Psoas muscle (tissue), 8 donors: ENCODE results near the gene CCNJ. TPM values are rescaled to one million over a fixed set of nuclear protein-coding genes. Genes with fewer than 3 reads are reported as not detected.

Experiments used
- ATAC-seq, 4 donors: fragments of 200-7000 bp; cut with Tn5 transposase; one replicate each; pipeline ENCODE4 v1.9.1; 2020; ENCODE audit warnings: moderate library complexity in 3 of 4, mild to moderate bottlenecking in 2 of 4
- DNase-seq, 2 donors: peaks; one replicate each; pipeline ENCODE4 v3.0.0-alpha.2; 2020
- H3K27ac ChIP-seq: fragments of 200-600 bp; one replicate; pipeline ENCODE4 v1.8.0; 2022
- H3K27me3 ChIP-seq, 3 donors: fragments of 200-600 bp in 1 of 3; one replicate each; pipeline versions ENCODE4 v1.6.1 to v1.8.0; 2013 to 2022; ENCODE audit warnings: low read length in 2 of 3, mild to moderate bottlenecking in 2 of 3, moderate library complexity in 1 of 3; ENCODE audit not compliant: insufficient read depth in 3 of 3
- H3K36me3 ChIP-seq, 2 donors: fragments of 200-600 bp in 1 of 2; one replicate each; pipeline versions ENCODE4 v1.6.1 to v1.8.0; 2013 to 2022; ENCODE audit warnings: low read depth in 1 of 2, mild to moderate bottlenecking in 1 of 2, moderate library complexity in 1 of 2; ENCODE audit not compliant: insufficient read depth in 1 of 2
- H3K4me1 ChIP-seq: fragments of 200-600 bp; one replicate; pipeline ENCODE4 v1.8.0; 2022
- H3K4me3 ChIP-seq: fragments of 200-600 bp; one replicate; pipeline ENCODE4 v1.8.0; 2022; ENCODE audit warnings: mild to moderate bottlenecking
- H3K9me3 ChIP-seq: fragments of 200-600 bp; one replicate; pipeline ENCODE4 v1.8.0; 2022
- WGBS, 3 donors: extraction: QIAGEN DNeasy Blood & Tissue Kit; methylation state at CpG; one replicate each; pipeline versions ENCODE4 v1.1.6 to v1.1.7; 2013; 5-methylcytosine and 5-hydroxymethylcytosine counted together
- intact Hi-C, 2 donors: fragments of 100-400 bp; cut with DNase I; formaldehyde crosslinking; loops; one replicate each; pipeline versions ENCODE4 v1.11.0 to v1.14.2; 2022
- polyA plus RNA-seq, 3 donors: library from polyadenylated mRNA; stranded (reverse); fragments of 200-250 nt; gene quantifications; one replicate each; pipeline ENCODE4 v1.2.3, GENCODE V29; 2013
- total RNA-seq, 4 donors: library from RNA; stranded (reverse); fragmentation: NEBNext Ultra II Directional in 2 of 4; extraction: Animal tissue kit (Norgen Biotek cat#: 25700) in 2 of 4; gene quantifications; one replicate each; pipeline versions ENCODE4 v1.2.1 to v1.2.4, GENCODE V29; 2021 to 2023
- TF ChIP-seq, protein P1 (sequence below): fragments of 200-600 bp; IDR thresholded peaks from one replicate; pipeline ENCODE4 v1.8.0; 2022; ENCODE audit warnings: antibody characterized with exemption
- donor health status: healthy with polysubstance abuse.
- donor health status: DM: no; HTN: no; CAD: no; lungs with moderate emphysema.
- donor health status: Bipolar disorder and iron deficiency.
- donor health status: healthy.
- donor health status: DM: yes; HTN: yes; CAD: no.
- donor health status: DM: no; HTN: no; CAD: no.
- donor health status: DM: no; HTN: no; CAD: no.
- donor health status: DM: yes; HTN: yes; CAD: no.

The CCNJ gene
- total and polyA plus RNA-seq, 7 donors, result 2.0 to 8.4 (median 4.8) TPM

DNA sequence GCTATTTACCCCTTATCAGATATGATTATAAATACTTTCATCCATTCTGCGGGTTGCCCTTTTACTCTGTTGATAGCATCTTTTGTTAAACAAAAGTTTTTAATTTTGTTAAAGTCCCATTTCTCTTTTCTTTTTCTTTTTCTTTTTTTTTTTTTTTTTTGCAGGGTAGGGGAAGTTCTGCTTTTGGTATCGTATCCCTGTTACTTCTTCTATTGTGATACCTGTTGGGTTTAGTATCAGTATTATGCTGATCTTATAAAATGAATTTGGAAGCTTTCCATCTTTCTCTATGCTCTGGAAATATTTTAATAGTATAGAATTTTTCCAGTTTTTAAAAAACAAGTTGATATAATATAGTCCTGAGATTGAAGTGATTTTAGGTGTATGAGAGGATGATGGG is 6.0 kb downstream of the CCNJ start:
- Histone ChIP-seq H3K4me3 (no peak overlapping the region), H3K9me3 (no peaks in the 10 kb centered on the region), H3K27me3 (no peaks in the 10 kb centered on the region), H3K27ac (no peak overlapping the region), H3K4me1 (peaks cover 22% of the 10 kb centered on the region), H3K36me3 (peaks cover 3 to 26% of the 10 kb centered on the region in 2 donors)
- TF ChIP-seq, protein P1, sequence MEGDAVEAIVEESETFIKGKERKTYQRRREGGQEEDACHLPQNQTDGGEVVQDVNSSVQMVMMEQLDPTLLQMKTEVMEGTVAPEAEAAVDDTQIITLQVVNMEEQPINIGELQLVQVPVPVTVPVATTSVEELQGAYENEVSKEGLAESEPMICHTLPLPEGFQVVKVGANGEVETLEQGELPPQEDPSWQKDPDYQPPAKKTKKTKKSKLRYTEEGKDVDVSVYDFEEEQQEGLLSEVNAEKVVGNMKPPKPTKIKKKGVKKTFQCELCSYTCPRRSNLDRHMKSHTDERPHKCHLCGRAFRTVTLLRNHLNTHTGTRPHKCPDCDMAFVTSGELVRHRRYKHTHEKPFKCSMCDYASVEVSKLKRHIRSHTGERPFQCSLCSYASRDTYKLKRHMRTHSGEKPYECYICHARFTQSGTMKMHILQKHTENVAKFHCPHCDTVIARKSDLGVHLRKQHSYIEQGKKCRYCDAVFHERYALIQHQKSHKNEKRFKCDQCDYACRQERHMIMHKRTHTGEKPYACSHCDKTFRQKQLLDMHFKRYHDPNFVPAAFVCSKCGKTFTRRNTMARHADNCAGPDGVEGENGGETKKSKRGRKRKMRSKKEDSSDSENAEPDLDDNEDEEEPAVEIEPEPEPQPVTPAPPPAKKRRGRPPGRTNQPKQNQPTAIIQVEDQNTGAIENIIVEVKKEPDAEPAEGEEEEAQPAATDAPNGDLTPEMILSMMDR, result no peak
- DNase-seq (no peak), ATAC-seq (no peak)
- intact Hi-C loops, result loop anchor here in 1 of 2 donors (5.0 kb wide), 1 partner anchor 1762 kb away; no protein-coding TSS in a partner anchor
- 90 to 97% (median 96%) methylated on average over 2 of the region's 2 CpGs for WGBS, 3 donors

DNA sequence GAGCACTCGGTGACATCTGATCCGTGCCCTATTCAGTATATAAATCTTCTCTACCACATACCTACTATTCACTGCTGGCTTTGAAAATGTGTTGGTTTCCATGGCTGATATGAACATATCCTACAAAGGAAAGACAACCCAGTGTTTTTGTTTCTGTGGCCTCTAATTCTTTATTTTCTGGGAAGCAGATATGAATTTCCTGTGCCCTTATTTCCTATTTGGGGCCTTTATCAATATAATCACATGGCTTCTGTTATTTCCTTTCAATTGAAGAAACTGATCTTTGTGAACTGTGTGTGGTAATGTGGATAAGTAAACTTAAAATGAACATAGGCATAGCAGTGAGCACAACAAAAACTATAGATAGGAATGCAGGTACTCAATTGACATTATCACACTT is 10.6 kb downstream of the CCNJ start:
- Histone ChIP-seq H3K4me3 (no peak overlapping the region), H3K36me3 (peaks cover 9 to 33% of the 10 kb centered on the region in 2 donors)

DNA sequence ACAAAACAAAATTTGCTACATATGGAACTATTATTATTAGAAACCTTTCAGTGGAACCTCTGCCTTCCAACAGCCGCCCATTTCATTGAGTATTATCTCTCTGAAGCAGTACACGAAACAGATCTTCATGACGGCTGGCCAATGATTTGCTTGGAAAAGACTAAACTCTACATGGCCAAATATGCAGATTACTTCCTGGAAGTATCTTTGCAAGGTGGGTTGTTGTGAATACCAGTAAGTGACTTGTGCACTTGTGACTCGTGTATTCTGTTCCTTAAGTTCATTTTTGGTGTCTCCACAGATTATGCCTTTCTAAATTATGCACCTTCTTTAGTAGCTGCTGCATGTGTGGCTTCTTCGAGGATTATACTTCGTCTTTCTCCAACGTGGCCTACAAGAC is 13.4 kb downstream of the CCNJ start:
- TF ChIP-seq, protein P1, result no peak
- H3K27ac ChIP-seq, result no peak overlapping the region
- peaks cover 22% of the 10 kb centered on the region for H3K4me1 ChIP-seq
- 92 to 95% (median 93%) methylated on average over 7 of the region's 7 CpGs for WGBS, 3 donors
- no peaks in the 10 kb centered on the region for H3K27me3 ChIP-seq
- no peak overlapping the region for H3K4me3 ChIP-seq
- peaks cover 9 to 49% of the 10 kb centered on the region in 2 donors for H3K36me3 ChIP-seq
- ATAC-seq (no peak), DNase-seq (no peak)
- intact Hi-C loops, result no loop called here
- no peaks in the 10 kb centered on the region for H3K9me3 ChIP-seq

More for the DNA sequence above, 10.6 kb downstream of the CCNJ start:
- H3K9me3 ChIP-seq, result no peaks in the 10 kb centered on the region
- ATAC-seq (no peak), DNase-seq (no peak)
- intact Hi-C loops, result no loop called here
- no peak overlapping the region for H3K27ac ChIP-seq
- H3K4me1 ChIP-seq, result peaks cover 22% of the 10 kb centered on the region
- 32 to 50% (median 35%) methylated on average over 2 of the region's 2 CpGs for WGBS, 3 donors
- H3K27me3 ChIP-seq, result no peaks in the 10 kb centered on the region
- TF ChIP-seq, protein P1, result no peak

DNA sequence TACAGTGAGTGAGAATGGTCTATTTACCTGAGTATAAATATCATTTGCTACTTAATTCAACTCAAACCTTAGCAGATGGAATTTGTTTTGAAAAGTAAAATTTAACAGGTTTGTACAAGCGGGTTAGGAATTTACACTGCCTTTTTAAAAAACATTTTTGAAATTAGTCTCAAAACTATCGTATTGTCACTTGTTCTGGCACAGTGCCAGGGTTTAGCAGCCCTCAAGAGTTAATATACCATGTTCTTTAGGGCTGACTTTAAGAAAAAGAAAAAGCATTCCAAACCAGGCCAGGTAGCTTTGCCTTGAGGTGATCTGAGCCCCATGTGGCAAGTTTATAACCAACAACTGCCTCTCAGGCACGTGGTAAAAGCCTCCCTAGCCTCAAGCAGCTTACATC is 17.8 kb downstream of the CCNJ start:
- TF ChIP-seq, protein P1, result no peak
- WGBS, 3 donors, result 91 to 94% (median 91%) methylated on average over 3 of the region's 3 CpGs
- Histone ChIP-seq H3K27ac (no peak overlapping the region), H3K9me3 (no peaks in the 10 kb centered on the region), H3K4me1 (no peaks in the 10 kb centered on the region), H3K4me3 (no peak overlapping the region), H3K36me3 (peaks cover 9 to 56% of the 10 kb centered on the region in 2 donors), H3K27me3 (no peaks in the 10 kb centered on the region)
- intact Hi-C loops, result no loop called here
- ATAC-seq (no peak), DNase-seq (no peak)

DNA sequence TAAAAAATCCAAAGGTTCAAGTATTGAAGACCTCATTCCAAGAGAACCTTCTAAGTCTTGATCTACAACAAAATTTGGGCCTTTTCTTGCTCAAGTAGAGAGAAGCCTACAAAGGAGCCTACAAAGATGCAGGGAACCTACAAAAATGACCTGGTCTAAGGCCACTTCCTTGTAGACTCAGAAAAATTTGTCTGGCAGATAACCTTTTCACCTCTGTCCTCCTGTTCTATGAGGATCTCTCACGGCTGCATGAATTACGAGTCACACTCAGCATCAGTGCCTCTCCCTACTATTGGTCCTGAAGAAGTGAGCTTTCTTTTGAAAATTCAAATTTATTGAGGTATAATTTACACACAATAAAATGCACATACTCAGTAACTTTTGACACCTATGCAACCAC is 29.3 kb downstream of the CCNJ start:
- Histone ChIP-seq H3K27ac (no peak overlapping the region), H3K36me3 (no peaks in the 10 kb centered on the region), H3K4me3 (no peak overlapping the region), H3K9me3 (no peaks in the 10 kb centered on the region), H3K27me3 (no peaks in the 10 kb centered on the region), H3K4me1 (no peaks in the 10 kb centered on the region)
- intact Hi-C loops, result no loop called here
- 75 to 86% (median 84%) methylated on average over 2 of the region's 2 CpGs for WGBS, 3 donors
- TF ChIP-seq, protein P1, result no peak
- ATAC-seq (no peak), DNase-seq (no peak)
